UCSD-AML1 (cell line): ENCODE results near the gene TMEM169.
"Not testable (repeated sequence)": the region's sequence is repeated elsewhere in the genome, so short reads cannot be mapped to it uniquely, and the experiment has no call there.

ENCODE experiments used
- DNase-seq: peaks from one replicate; lab custom pipeline; 2025; ENCODE audit not compliant: unreplicated experiment; lab: John Stamatoyannopoulos, UW

Gene TMEM169

GRCh38 chr2:216071111-216071851 lies 10.4 kb upstream of the TMEM169 start:
- DNase-seq: no peak

- DNase-seq: no peak
Measured at GRCh38 chr2:216072473-216072872, 9.2 kb upstream of the TMEM169 start.

GRCh38 chr2:216073773-216074172 lies 7.9 kb upstream of the TMEM169 start:
- no peak for DNase-seq

GRCh38 chr2:216074380-216074779 lies 7.3 kb upstream of the TMEM169 start:
- no peak for DNase-seq

- DNase-seq: no peak
Measured at GRCh38 chr2:216074794-216075193, 6.9 kb upstream of the TMEM169 start.

- DNase-seq: no peak
Measured at GRCh38 chr2:216075510-216076485, 5.9 kb upstream of the TMEM169 start.

- no peak for DNase-seq
Measured at GRCh38 chr2:216078776-216079175, 2.9 kb upstream of the TMEM169 start.

GRCh38 chr2:216080048-216080447 lies 1.7 kb upstream of the TMEM169 start:
- not testable (repeated sequence) for DNase-seq

GRCh38 chr2:216081012-216081411 lies 707 bp upstream of the TMEM169 start:
- DNase-seq: no peak

GRCh38 chr2:216082117-216082711 lies 495 bp downstream of the TMEM169 start:
- DNase-seq: no peak

GRCh38 chr2:216082805-216083204 lies 1.1 kb downstream of the TMEM169 start:
- DNase-seq: no peak

- DNase-seq: no peak
Measured at GRCh38 chr2:216083464-216084281, 2.0 kb downstream of the TMEM169 start.

- no peak for DNase-seq
Measured at GRCh38 chr2:216084547-216084946, 2.8 kb downstream of the TMEM169 start.

- no peak for DNase-seq
Measured at GRCh38 chr2:216086207-216086893, 4.6 kb downstream of the TMEM169 start.

- no peak for DNase-seq
Measured at GRCh38 chr2:216090369-216090786, 8.7 kb downstream of the TMEM169 start.

GRCh38 chr2:216092646-216093045 lies 10.9 kb downstream of the TMEM169 start:
- DNase-seq: no peak

- DNase-seq: no peak
Measured at GRCh38 chr2:216094701-216095100, 13.0 kb downstream of the TMEM169 start.

GRCh38 chr2:216098421-216099334 lies 17.0 kb downstream of the TMEM169 start:
- no peak for DNase-seq

GRCh38 chr2:216101109-216101508 lies 19.4 kb downstream of the TMEM169 start:
- no peak for DNase-seq
